Thyroid gland (tissue), 4 donors: ENCODE data around the gene CCDC85C. TPM values are rescaled to one million over a fixed set of nuclear protein-coding genes. Genes with fewer than 3 reads are reported as not detected.

Source experiments
- DNase-seq, 2 donors: peaks; one replicate each; pipeline ENCODE4 v3.0.0-alpha.2; 2019
- H3K27ac ChIP-seq, 3 donors: fragments of 200-600 bp; sonication (generic); 1 replicate in 2 of 3; 2 replicates in 1 of 3; pipeline ENCODE4 v1.5.1; 2016 to 2019; ENCODE audit warnings: mild to moderate bottlenecking in 1 of 3, moderate library complexity in 1 of 3
- H3K27me3 ChIP-seq: fragments of 200-600 bp; sonication (generic); one replicate; pipeline ENCODE4 v1.5.1; 2019
- H3K36me3 ChIP-seq, 2 donors: fragments of 200-600 bp; sonication (generic); one replicate each; pipeline ENCODE4 v1.5.1; 2016 to 2019
- H3K4me1 ChIP-seq, 2 donors: fragments of 200-600 bp; sonication (generic); one replicate each; pipeline ENCODE4 v1.5.1; 2017 to 2019
- H3K4me3 ChIP-seq, 3 donors: fragments of 200-600 bp; sonication (generic); replicated peaks in 1 of 3; 1 replicate in 2 of 3; 2 replicates in 1 of 3; pipeline ENCODE4 v1.5.1; 2016; ENCODE audit warnings: mild to moderate bottlenecking in 1 of 3
- H3K9me3 ChIP-seq: fragments of 200-600 bp; sonication (generic); one replicate; pipeline ENCODE4 v1.5.1; 2017
- POLR2A ChIP-seq, 2 donors: fragments of 450-650 bp; IDR thresholded peaks; one replicate each; pipeline ENCODE4 v1.6.1; 2017; ENCODE audit warnings: antibody characterized with exemption in 2 of 2, mild to moderate bottlenecking in 2 of 2, moderate library complexity in 1 of 2
- WGBS, 2 donors: methylation state at CpG; one replicate each; pipeline ENCODE4 v1.1.5; 2017; 5-methylcytosine and 5-hydroxymethylcytosine counted together
- intact Hi-C: fragments of 100-400 bp; cut with DNase I; formaldehyde crosslinking; loops from one replicate; pipeline ENCODE4 v1.15.1; 2023
- total RNA-seq, 4 donors: library from RNA; depleted of rRNA; stranded (reverse); fragments of >200 nt; gene quantifications; one replicate each; pipeline ENCODE4 v1.2.3, GENCODE V29; 2016
- TF ChIP-seq, protein P1 (sequence below), 6 experiments: fragments of 200-600 bp in 3 of 6; fragments of 450-650 bp in 3 of 6; sonication (generic) in 3 of 6; IDR thresholded peaks; one replicate each; pipeline ENCODE4 v1.5.1; 2016 to 2019; ENCODE audit warnings: antibody characterized with exemption in 6 of 6, mild to moderate bottlenecking in 2 of 6, inconsistent platforms in 1 of 6, moderate library complexity in 1 of 6

CCDC85C gene
- total RNA-seq, 4 donors from 2014 or later = 8.6 to 28.3 (median 17.3) TPM

DNA sequence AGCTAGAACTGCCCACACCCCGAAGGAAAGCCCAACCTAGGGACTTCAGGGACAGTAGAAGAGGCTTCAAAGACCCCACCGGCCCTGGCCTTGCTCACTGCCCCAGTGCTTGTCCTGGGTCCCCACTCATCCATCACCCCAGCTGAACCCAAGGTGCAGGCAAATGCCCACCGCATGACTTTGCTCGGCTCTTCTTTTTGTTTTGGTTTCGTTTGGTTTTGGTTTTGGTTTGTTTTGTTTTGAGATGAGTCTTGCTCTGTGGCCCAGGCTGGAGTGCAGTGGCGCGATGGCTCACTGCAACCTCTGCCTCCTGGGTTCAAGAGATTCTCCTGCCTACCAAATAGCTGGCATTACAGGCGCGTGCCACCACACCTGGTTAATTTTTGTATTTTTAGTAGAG, 9.0 kb downstream of the CCDC85C start:
- DNase-seq = peak in 1 of 2 donors; percentile 15
- H3K27ac ChIP-seq = peak overlapping the region; percentile 80 to 89 (median 84)
- WGBS, 2 donors = 70 to 78% methylated on average over 8 of the region's 9 CpGs
- intact Hi-C loops = no loop called here
- no peaks in the 10 kb centered on the region for H3K27me3 ChIP-seq
- TF ChIP-seq POLR2A (IDR thresholded peaks at IDR 0.05) = no peak
- TF ChIP-seq, protein P1, sequence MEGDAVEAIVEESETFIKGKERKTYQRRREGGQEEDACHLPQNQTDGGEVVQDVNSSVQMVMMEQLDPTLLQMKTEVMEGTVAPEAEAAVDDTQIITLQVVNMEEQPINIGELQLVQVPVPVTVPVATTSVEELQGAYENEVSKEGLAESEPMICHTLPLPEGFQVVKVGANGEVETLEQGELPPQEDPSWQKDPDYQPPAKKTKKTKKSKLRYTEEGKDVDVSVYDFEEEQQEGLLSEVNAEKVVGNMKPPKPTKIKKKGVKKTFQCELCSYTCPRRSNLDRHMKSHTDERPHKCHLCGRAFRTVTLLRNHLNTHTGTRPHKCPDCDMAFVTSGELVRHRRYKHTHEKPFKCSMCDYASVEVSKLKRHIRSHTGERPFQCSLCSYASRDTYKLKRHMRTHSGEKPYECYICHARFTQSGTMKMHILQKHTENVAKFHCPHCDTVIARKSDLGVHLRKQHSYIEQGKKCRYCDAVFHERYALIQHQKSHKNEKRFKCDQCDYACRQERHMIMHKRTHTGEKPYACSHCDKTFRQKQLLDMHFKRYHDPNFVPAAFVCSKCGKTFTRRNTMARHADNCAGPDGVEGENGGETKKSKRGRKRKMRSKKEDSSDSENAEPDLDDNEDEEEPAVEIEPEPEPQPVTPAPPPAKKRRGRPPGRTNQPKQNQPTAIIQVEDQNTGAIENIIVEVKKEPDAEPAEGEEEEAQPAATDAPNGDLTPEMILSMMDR (IDR thresholded peaks at IDR 0.05) = no peak
- H3K9me3 ChIP-seq = no peaks in the 10 kb centered on the region
- H3K4me1 ChIP-seq = peaks cover 32 to 63% of the 10 kb centered on the region in 2 donors
- no peaks in the 10 kb centered on the region for H3K36me3 ChIP-seq
- no peak overlapping the region for H3K4me3 ChIP-seq

DNA sequence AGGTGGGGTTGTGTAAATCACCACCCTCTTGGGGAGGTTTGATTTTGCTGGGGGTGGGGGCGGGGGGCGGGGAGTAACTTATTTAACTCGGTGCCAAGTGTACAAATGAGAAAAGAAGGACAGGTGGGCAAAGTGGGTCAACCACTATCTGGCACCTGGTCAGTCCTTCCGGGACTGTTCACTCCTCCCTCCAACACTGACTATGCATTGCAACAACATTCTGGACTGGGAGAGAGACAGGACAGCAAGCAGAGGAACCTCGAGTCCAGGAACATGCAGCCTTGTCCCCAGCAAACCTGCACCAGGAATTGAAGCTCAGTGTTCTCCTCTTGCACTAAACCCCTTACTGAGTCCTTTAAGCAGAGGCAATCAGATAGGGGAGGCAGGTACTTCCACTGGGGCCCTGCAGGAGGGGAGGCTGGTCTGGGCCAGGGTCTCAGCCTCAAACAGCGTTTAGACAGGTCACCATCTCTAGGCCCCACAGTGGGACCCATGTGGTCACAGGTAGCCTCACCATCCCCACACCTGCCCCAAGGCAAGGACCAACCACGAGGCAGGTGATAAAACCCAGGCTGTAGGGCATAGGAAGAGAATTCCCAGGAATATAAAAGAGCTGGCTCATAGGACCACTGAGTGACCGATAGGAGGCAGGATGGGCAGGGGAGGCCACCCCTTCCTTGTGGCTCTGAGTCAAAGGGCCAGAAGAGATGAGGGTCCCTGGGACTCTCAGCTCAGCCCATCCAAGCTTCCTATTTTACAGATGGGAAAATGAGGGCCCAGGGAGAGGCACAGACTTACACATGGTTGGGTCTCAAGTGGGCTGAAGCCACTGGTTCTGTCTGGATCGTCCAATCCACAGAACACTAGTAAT, 9.8 kb downstream of the CCDC85C start:
- H3K9me3 ChIP-seq = no peaks in the 10 kb centered on the region
- TF ChIP-seq, protein P1 (IDR thresholded peaks at IDR 0.05) = no peak
- TF ChIP-seq POLR2A (IDR thresholded peaks at IDR 0.05) = no peak
- no peak for DNase-seq
- intact Hi-C loops = no loop called here
- no peaks in the 10 kb centered on the region for H3K36me3 ChIP-seq
- H3K27me3 ChIP-seq = no peaks in the 10 kb centered on the region
- peaks cover 31 to 55% of the 10 kb centered on the region in 2 donors for H3K4me1 ChIP-seq
- 70 to 72% methylated on average over 9 of the region's 9 CpGs for WGBS, 2 donors
- no peak overlapping the region for H3K4me3 ChIP-seq
- H3K27ac ChIP-seq = peak overlapping the region in 1 of 3 donors; percentile 89

DNA sequence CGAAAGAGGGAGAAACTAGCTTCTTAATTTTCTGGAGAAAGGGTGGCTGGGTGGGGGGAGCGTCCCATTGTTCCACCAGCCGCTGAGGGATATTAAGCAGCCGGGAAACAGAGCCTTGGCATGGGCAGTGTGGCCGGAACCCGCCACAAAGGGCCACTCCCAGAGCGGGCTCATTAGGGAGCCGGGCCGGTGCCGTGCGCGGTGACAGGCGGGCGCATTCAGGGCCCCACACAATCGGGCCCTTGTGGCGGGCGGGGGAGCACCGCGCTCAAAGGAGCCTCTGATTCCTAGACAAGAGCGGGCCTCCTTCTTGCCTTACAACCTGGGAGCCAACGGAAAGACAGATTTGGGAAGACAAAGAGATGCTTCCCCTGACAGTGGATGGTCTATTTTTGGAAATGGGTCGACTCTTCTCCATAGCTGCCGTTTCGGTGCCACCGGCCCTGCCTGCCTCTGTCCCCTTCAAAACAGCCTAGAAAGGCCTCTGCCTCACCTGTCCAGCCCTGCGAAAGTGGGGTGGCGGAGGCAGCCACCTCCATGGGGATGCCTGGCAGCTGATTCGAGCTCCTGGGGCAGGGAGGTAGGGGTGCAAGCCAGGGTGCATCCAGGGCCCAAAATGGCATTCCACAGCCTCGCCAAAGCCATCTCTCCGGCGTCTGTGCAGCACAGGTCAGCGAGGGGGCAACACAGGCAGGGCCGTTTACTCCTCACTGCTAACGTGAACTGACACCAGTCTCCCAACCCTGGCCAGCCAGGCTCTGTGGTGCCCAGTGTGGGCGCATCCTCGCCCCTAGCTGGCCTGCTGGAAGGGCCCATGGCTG, 10.9 kb downstream of the CCDC85C start:
- Histone ChIP-seq H3K27ac (no peak overlapping the region), H3K4me3 (no peak overlapping the region), H3K36me3 (no peaks in the 10 kb centered on the region), H3K4me1 (peaks cover 28 to 49% of the 10 kb centered on the region in 2 donors), H3K27me3 (no peaks in the 10 kb centered on the region), H3K9me3 (no peaks in the 10 kb centered on the region)
- no peak for DNase-seq
- TF ChIP-seq, protein P1 (IDR thresholded peaks at IDR 0.05) = no peak
- TF ChIP-seq POLR2A (IDR thresholded peaks at IDR 0.05) = no peak
- WGBS, 2 donors = 77 to 90% methylated on average over 31 of the region's 36 CpGs
- intact Hi-C loops = no loop called here

DNA sequence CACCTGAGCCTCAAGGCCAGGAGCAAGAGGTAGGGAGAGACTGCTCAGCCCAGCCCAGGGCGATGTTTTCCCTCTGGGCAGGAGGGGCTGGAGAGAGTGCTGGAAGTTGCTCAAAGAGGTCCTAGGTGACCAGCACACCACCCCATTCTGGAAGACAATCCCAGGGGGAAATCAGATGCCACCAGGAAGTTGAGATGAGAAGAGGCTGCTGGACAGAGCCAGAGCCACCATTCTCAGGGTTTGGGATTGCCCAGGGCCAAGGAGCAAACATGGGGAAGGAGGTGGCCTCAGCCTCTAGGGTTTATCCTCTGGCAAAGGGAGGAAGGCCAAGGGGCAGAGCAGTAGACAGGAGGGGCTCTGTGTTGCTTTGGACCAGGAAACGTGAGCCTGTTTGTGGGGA, 11.6 kb downstream of the CCDC85C start:
- no peaks in the 10 kb centered on the region for H3K9me3 ChIP-seq
- no peaks in the 10 kb centered on the region for H3K27me3 ChIP-seq
- H3K36me3 ChIP-seq = no peaks in the 10 kb centered on the region
- no peak overlapping the region for H3K4me3 ChIP-seq
- TF ChIP-seq, protein P1 (IDR thresholded peaks at IDR 0.05) = no peak
- no peak for TF ChIP-seq POLR2A (IDR thresholded peaks at IDR 0.05)
- intact Hi-C loops = no loop called here
- no peak for DNase-seq
- no peak overlapping the region for H3K27ac ChIP-seq
- 74 to 84% methylated on average over 2 of the region's 2 CpGs for WGBS, 2 donors
- peaks cover 28 to 49% of the 10 kb centered on the region in 2 donors for H3K4me1 ChIP-seq
